K562 (cell line): ENCODE measurements around the gene PIH1D1. TPM values are rescaled to one million over a fixed set of nuclear protein-coding genes. Genes with fewer than 3 reads are reported as not detected.
A peak's percentile ranks its signal among the peaks of the same experiment; 100 is the strongest.

Experiments used
- BCLAF1 ChIP-seq, 2 experiments: fragments of 450-650 bp in 1 of 2; IDR thresholded peaks; 2 replicates each; pipeline ENCODE4 v1.6.1; 2011 to 2017; ENCODE audit warnings: low read depth in 2 of 2, antibody characterized with exemption in 1 of 2, borderline replicate concordance in 1 of 2, low read length in 1 of 2, mild to moderate bottlenecking in 1 of 2, mixed read lengths in 1 of 2; ENCODE audit not compliant: control insufficient read depth in 1 of 2
- BRD9 ChIP-seq: fragments of 450-650 bp; IDR thresholded peaks from 2 replicates; pipeline ENCODE4 v1.6.1; 2018; ENCODE audit warnings: low read depth; ENCODE audit not compliant: partially characterized antibody
- CAMTA2 ChIP-seq: fragments of 250-450 bp; sonication (Bioruptor Pico); conservative IDR thresholded peaks from 2 replicates; pipeline ENCODE4 v1.5.1; 2022
- CLOCK ChIP-seq: fragments of 250-450 bp; sonication (Bioruptor Pico); IDR thresholded peaks from 2 replicates; pipeline ENCODE4 v1.4.0; 2020; ENCODE audit warnings: mild to moderate bottlenecking, moderate library complexity, borderline replicate concordance
- CREB1 ChIP-seq, 2 experiments: sonication (generic) in 1 of 2; formaldehyde crosslinking in 1 of 2; IDR thresholded peaks; 2 replicates each; pipeline versions ENCODE4 v1.6.1 to v1.8.0; 2012 to 2022; ENCODE audit warnings: inconsistent platforms in 1 of 2, mild to moderate bottlenecking in 1 of 2, missing genetic modification reagents in 1 of 2, moderate library complexity in 1 of 2
- CREB3L1 ChIP-seq: fragments of 450-650 bp; IDR thresholded peaks from 2 replicates; pipeline ENCODE4 v1.6.1; 2014; ENCODE audit warnings: low read depth, mild to moderate bottlenecking, moderate library complexity, borderline replicate concordance
- DDX20 ChIP-seq: fragments of 450-650 bp; IDR thresholded peaks from 2 replicates; pipeline ENCODE4 v1.6.1; 2016; ENCODE audit warnings: missing genetic modification characterization, low read depth, mild to moderate bottlenecking, missing compliant biosample characterization, moderate library complexity
- DNMT1 ChIP-seq: fragments of 450-650 bp; IDR thresholded peaks from 2 replicates; pipeline ENCODE4 v1.6.1; 2016; ENCODE audit warnings: antibody characterized with exemption, mild to moderate bottlenecking
- ELF2 ChIP-seq: fragments of 250-450 bp; sonication (Bioruptor Pico); IDR thresholded peaks from 2 replicates; pipeline ENCODE4 v1.5.0; 2021; ENCODE audit warnings: mild to moderate bottlenecking
- EWSR1 ChIP-seq: fragments of 450-650 bp; IDR thresholded peaks from 2 replicates; pipeline ENCODE4 v1.6.1; 2018; ENCODE audit warnings: borderline replicate concordance, mild to moderate bottlenecking, low read depth, moderate library complexity; ENCODE audit not compliant: partially characterized antibody
- KLF1 ChIP-seq: fragments of 450-650 bp; IDR thresholded peaks from 2 replicates; pipeline ENCODE4 v1.6.1; 2016; ENCODE audit warnings: missing genetic modification characterization, missing compliant biosample characterization
- MCM5 ChIP-seq: fragments of 450-650 bp; IDR thresholded peaks from 2 replicates; pipeline ENCODE4 v1.6.1; 2016; ENCODE audit warnings: low read depth
- MTA3 ChIP-seq: fragments of 450-650 bp; formaldehyde crosslinking; IDR thresholded peaks from 2 replicates; pipeline ENCODE4 v1.6.1; 2017; ENCODE audit warnings: mild to moderate bottlenecking, borderline replicate concordance
- NRF1 ChIP-seq, 2 experiments: fragments of 450-650 bp; IDR thresholded peaks in 1 of 2; conservative IDR thresholded peaks in 1 of 2; 2 replicates each; pipeline ENCODE4 v1.6.1; 2014; ENCODE audit warnings: mild to moderate bottlenecking in 2 of 2
- RBM15 ChIP-seq: fragments of 200-400 bp; formaldehyde crosslinking; IDR thresholded peaks from 2 replicates; pipeline ENCODE4 v1.6.1; 2018; ENCODE audit warnings: mild to moderate bottlenecking, low read length, moderate library complexity; ENCODE audit not compliant: insufficient read depth
- SNRNP70 ChIP-seq: fragments of 200-400 bp; formaldehyde crosslinking; optimal IDR thresholded peaks from 2 replicates; pipeline ENCODE3; 2017; ENCODE audit warnings: low read depth, low read length
- SREBF2 ChIP-seq: sonication (generic); formaldehyde crosslinking; IDR thresholded peaks from 2 replicates; pipeline ENCODE4 v1.4.0; 2020; ENCODE audit warnings: mild to moderate bottlenecking, missing genetic modification reagents
- TEAD2 ChIP-seq: fragments of 450-650 bp; IDR thresholded peaks from 2 replicates; pipeline ENCODE4 v1.6.1; 2016; ENCODE audit warnings: missing genetic modification characterization, control low read depth, missing compliant biosample characterization
- ZBTB7A ChIP-seq: IDR thresholded peaks from 2 replicates; pipeline ENCODE4 v1.6.1; 2011; ENCODE audit warnings: low read depth, mild to moderate bottlenecking, low read length, moderate library complexity, borderline replicate concordance; ENCODE audit not compliant: control insufficient read depth
- ZNF23 ChIP-seq: fragments of 250-450 bp; sonication (Bioruptor Pico); IDR thresholded peaks from 2 replicates; pipeline ENCODE4 v1.4.0; 2020; ENCODE audit warnings: mild to moderate bottlenecking
- ZNF384 ChIP-seq: IDR thresholded peaks from 2 replicates; pipeline ENCODE4 v1.6.1; 2012; ENCODE audit warnings: low read depth, low read length, improper control_type of control experiment
- ZSCAN32 ChIP-seq: fragments of 450-650 bp; formaldehyde crosslinking; IDR thresholded peaks from 2 replicates; pipeline ENCODE4 v1.4.0; 2020; ENCODE audit warnings: mild to moderate bottlenecking, moderate library complexity
- polyA plus RNA-seq, 8 experiments: library from polyadenylated mRNA; depleted of rRNA in 4 of 8; stranded (reverse) in 5 of 8; unstranded in 3 of 8; fragments of >200 nt; fragmentation: Nextera tagmentation in 2 of 8; fragmentation: Illumina TruSeq in 1 of 8; extraction: Ambion mirVana in 2 of 8; extraction: Trizol in 1 of 8; gene quantifications; 2 replicates each; pipeline versions ENCODE4 v1.2.1 to v1.2.3, GENCODE V29; 2011 to 2014; ENCODE audit warnings: inconsistent platforms in 1 of 8, missing spikeins in 1 of 8
- total RNA-seq, 7 experiments: library from RNA; depleted of rRNA in 6 of 7; stranded (reverse); fragments of >200 nt in 6 of 7; fragmentation: Illumina TruSeq in 2 of 7; extraction: Trizol in 2 of 7; gene quantifications; 2 replicates each; pipeline versions ENCODE4 v1.2.1 to v1.2.3, GENCODE V29; 2011 to 2021; ENCODE audit warnings: low replicate concordance in 1 of 7

Gene PIH1D1
- total and polyA plus RNA-seq, 9 of the 15 experiments (the other 6 are each of a cell fraction or from before 2014, with no cell fraction given): 26.5 to 224 (median 137) TPM

GRCh38 chr19:49436381-49437017 is 15.1 kb downstream of the PIH1D1 start (continued):
- TF ChIP-seq CREB3L1: no peak
- TF ChIP-seq BRD9: no peak
- TF ChIP-seq EWSR1: no peak
- TF ChIP-seq SREBF2 (CRISPR knock-in tag): no peak
- TF ChIP-seq ZBTB7A: peak; percentile 64; the same call in 1 of the 2 replicates
- no peak for TF ChIP-seq MTA3
- no peak for TF ChIP-seq ZNF384
- no peak for TF ChIP-seq ELF2 (CRISPR knock-in tag)
- TF ChIP-seq TEAD2 (tag): no peak
- no peak for TF ChIP-seq MCM5
- no peak for TF ChIP-seq RBM15
- no peak for TF ChIP-seq ZNF23
- no peak for TF ChIP-seq CLOCK (CRISPR knock-in tag)
- no peak for TF ChIP-seq KLF1 (tag)
- no peak for TF ChIP-seq CAMTA2 (CRISPR knock-in tag)
- peak; percentile 12 to 46; a peak in 2 of 4 replicates for TF ChIP-seq NRF1 (conservative IDR thresholded peaks at IDR 0.05 in 1 of 2, IDR thresholded peaks at IDR 0.05 in 1 of 2)
- TF ChIP-seq DNMT1: no peak
- peak; percentile 91 for TF ChIP-seq CREB1 (IDR thresholded peaks at IDR 0.05)
- TF ChIP-seq CREB1 (CRISPR knock-in tag; IDR thresholded peaks at IDR 0.05): peak; percentile 92
- TF ChIP-seq BCLAF1 (IDR thresholded peaks at IDR 0.05; ENCODE audit: borderline replicate concordance in 1 of 2, control insufficient read depth in 1 of 2, low read depth in 2 of 2, low read length in 1 of 2): no peak
- TF ChIP-seq SNRNP70: no peak
- TF ChIP-seq ZSCAN32 (CRISPR knock-in tag): no peak
- no peak for TF ChIP-seq DDX20
